ENCODE results near the gene ZNF319.
A peak's percentile ranks its signal among the peaks of the same experiment; 100 is the strongest.

The ZNF319 gene

GRCh38 chr16:58036943-58037342 is 36.5 kb upstream of the ZNF319 start:
- no peak for DNase-seq

- no peak for DNase-seq
Measured at GRCh38 chr16:58035356-58036170, 35.1 kb upstream of the ZNF319 start.

- DNase-seq: no peak
Measured at GRCh38 chr16:58034774-58035173, 34.3 kb upstream of the ZNF319 start.

GRCh38 chr16:58034128-58034685 is 33.7 kb upstream of the ZNF319 start:
- no peak for DNase-seq

- DNase-seq: no peak
Measured at GRCh38 chr16:58032710-58033293, 32.3 kb upstream of the ZNF319 start.

- no peak for DNase-seq
Measured at GRCh38 chr16:58031016-58031800, 30.7 kb upstream of the ZNF319 start.

- DNase-seq: no peak
Measured at GRCh38 chr16:58030136-58030840, 29.8 kb upstream of the ZNF319 start.

GRCh38 chr16:58029410-58029809 is 28.9 kb upstream of the ZNF319 start:
- no peak for DNase-seq

- DNase-seq: no peak
Measured at GRCh38 chr16:58028541-58029070, 28.1 kb upstream of the ZNF319 start.

- no peak for DNase-seq
Measured at GRCh38 chr16:58027916-58028455, 27.5 kb upstream of the ZNF319 start.

GRCh38 chr16:58027161-58027915 is 26.9 kb upstream of the ZNF319 start:
- no peak for DNase-seq

- DNase-seq: no peak
Measured at GRCh38 chr16:58026705-58027160, 26.3 kb upstream of the ZNF319 start.

- DNase-seq: no peak
Measured at GRCh38 chr16:58026139-58026704, 25.8 kb upstream of the ZNF319 start.

GRCh38 chr16:58025351-58026138 is 25.1 kb upstream of the ZNF319 start, which contains the start of gene MMP15:
MMP15 (plus strand) TSS chr16:58025754; CDS start chr16:58026351, 597 bp downstream.
- peak; percentile 74 for DNase-seq

GRCh38 chr16:58024486-58025350 is 24.2 kb upstream of the ZNF319 start:
- no peak for DNase-seq

- no peak for DNase-seq
Measured at GRCh38 chr16:58022601-58023371, 22.3 kb upstream of the ZNF319 start.

GRCh38 chr16:58021661-58022551 is 21.4 kb upstream of the ZNF319 start:
- DNase-seq: no peak

All from NCI-H1436 (cell line).